ENCODE data around the gene MYO5A. TPM values are rescaled to one million over a fixed set of nuclear protein-coding genes. Genes with fewer than 3 reads are reported as not detected.

Gene MYO5A
- total and polyA plus RNA-seq, 10 of the 15 experiments (the other 5 are each of a cell fraction or from before 2014, with no cell fraction given) = 4.2 to 42.9 (median 31.1) TPM

- TF ChIP-seq BCL3 (IDR thresholded peaks at IDR 0.05; ENCODE audit: borderline replicate concordance, insufficient read depth, low read depth, low read length, poor library complexity, severe bottlenecking) (no peak), BCL11A (IDR thresholded peaks at IDR 0.05; ENCODE audit: low read depth, low read length) (peak; percentile 35; the same call in 1 of the 2 replicates), EZH2 (IDR thresholded peaks at IDR 0.05; ENCODE audit: borderline replicate concordance, control insufficient read depth, low read depth, low read length) (no peak), SMARCA5 (IDR thresholded peaks at IDR 0.05) (no peak), IKZF2 (IDR thresholded peaks at IDR 0.05) (peak; percentile 54 to 60; a peak in 3 of 4 replicates), ATF2 (IDR thresholded peaks at IDR 0.05; ENCODE audit: low read length) (peak; percentile 73; the same call in 1 of the 2 replicates), CHD2 (IDR thresholded peaks at IDR 0.05; ENCODE audit: borderline replicate concordance, low read depth, low read length) (no peak), MEF2B (IDR thresholded peaks at IDR 0.05; ENCODE audit: partially characterized antibody, poor library complexity, severe bottlenecking) (no peak), NR2F1 (conservative IDR thresholded peaks at IDR 0.05) (no peak), EED (IDR thresholded peaks at IDR 0.05; ENCODE audit: low read depth) (peak; percentile 68), FOXK2 (IDR thresholded peaks at IDR 0.05) (no peak), SPI1 (IDR thresholded peaks at IDR 0.05; ENCODE audit: borderline replicate concordance, insufficient read depth, low read depth, low read length) (peak; percentile 100), CUX1 (IDR thresholded peaks at IDR 0.05; ENCODE audit: insufficient replicate concordance, low read depth, low read length) (peak; percentile 51), CREB1 (IDR thresholded peaks at IDR 0.05; ENCODE audit: low read depth) (no peak), JUNB (IDR thresholded peaks at IDR 0.05) (no peak), PAX8 (IDR thresholded peaks at IDR 0.05) (no peak), MXI1 (IDR thresholded peaks at IDR 0.05; ENCODE audit: low read depth, low read length) (peak; percentile 55; the same call in 1 of the 2 replicates), ZNF384 (IDR thresholded peaks at IDR 0.05; ENCODE audit: borderline replicate concordance, low read depth, low read length) (no peak), BHLHE40 (IDR thresholded peaks at IDR 0.05; ENCODE audit: borderline replicate concordance in 1 of 2, low read depth in 2 of 2, low read length in 1 of 2) (peak; percentile 71 to 73), EP300 (IDR thresholded peaks at IDR 0.05; ENCODE audit: borderline replicate concordance in 1 of 2, control insufficient read depth in 1 of 2, low read depth in 2 of 2, low read length in 2 of 2) (peak in 1 of 2 experiments; percentile 73; a peak in 3 of 4 replicates), CREM (IDR thresholded peaks at IDR 0.05; ENCODE audit: low read depth) (peak; percentile 49; the same call in 1 of the 2 replicates)
These were observed 46.8 kb downstream of the MYO5A start (continued) for GRCh38 chr15:52481915-52482314.
